T-helper 1 cell treated with Interleukin-12 subunit alpha and Interleukin-12 subunit beta and Interleukin-4 antibody, amounts not matched to agents 30 ng/mL and 1 ng/mL, for 36 hours (primary cell): Measurements from ENCODE around the gene CDC14C. TPM values are rescaled to one million over a fixed set of nuclear protein-coding genes. Genes with fewer than 3 reads are reported as not detected.
"Not testable (repeated sequence)": the region's sequence is repeated elsewhere in the genome, so short reads cannot be mapped to it uniquely, and the experiment has no call there.

Source experiments
- intact Hi-C: fragments of 100-400 bp; cut with micrococcal nuclease; formaldehyde crosslinking; loops from one replicate; pipeline ENCODE4 v1.15.1; 2024
- total RNA-seq: library from RNA; stranded (reverse); gene quantifications from 2 replicates; pipeline ENCODE4 v1.2.3, GENCODE V29; 2022

The CDC14C gene
- total RNA-seq = not detected in 2 replicates

DNA sequence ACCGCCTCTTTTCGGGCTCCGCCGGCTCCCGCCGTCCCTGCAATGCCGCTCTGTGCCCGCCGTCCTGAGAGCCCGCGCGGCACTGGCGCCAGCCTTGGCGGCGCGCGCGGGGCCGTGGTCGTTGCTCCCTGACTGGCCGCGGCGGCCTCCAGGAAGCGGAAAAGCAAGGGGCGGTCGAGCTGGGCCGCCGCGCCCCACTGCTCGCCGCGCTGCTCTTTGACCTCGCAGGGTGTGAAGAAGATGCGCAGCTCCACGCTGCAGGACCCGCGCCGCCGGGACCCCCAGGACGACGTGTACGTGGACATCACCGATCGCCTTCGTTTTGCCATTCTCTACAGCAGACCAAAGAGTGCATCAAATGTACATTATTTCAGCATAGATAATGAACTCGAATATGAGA is at the start of gene CDC14C:
Gene CDC14C, plus strand, starts transcription at position 115 of the 400 bp plus-strand sequence. Its CDS starts 126 bp downstream, at position 241.
- intact Hi-C loops = no loop called here

GRCh38 chr7:48875045-48875916 is 49.1 kb upstream of the CDC14C start:
- intact Hi-C loops = loop anchor here (1.0 to 2.0 kb wide), 2 partner anchors 450 to 576 kb away; no protein-coding TSS in a partner anchor

DNA sequence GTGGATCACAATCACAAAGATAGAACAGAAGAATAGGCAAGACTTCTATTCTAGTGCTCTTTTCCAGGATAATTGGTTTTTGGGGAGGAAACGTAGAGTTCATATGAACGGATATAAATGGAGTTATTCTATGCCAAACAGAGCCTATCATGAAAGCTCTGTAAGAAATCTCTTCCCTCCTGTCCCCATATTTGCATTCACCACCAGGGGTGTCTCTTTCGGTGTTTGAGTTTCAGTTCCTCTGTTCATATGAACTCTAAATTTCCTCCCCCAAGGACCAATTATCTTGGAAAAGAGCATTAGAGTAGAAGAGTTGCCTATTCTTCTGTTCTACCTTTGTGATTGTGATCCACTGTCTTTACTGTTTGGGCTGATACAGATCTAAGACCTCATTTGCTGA is 48.3 kb upstream of the CDC14C start:
- intact Hi-C loops = no loop called here

DNA sequence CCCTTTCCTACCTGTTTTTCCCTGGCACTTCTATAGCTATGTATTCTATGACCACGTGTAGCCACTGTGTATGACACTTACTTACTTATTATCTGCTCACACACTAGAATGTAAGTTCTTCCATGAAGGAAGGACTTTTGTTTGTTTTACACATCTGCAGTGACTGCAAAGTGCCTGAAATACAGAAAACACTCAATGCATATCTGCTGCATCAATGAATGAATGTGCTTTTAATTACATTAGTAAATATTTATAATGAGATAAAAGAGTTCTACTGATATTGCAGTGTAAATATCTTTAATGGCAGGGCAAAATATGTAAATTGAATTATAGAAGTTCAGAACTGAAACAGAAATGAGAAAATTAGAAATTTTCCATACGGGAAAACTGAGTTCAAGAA is 43.5 kb upstream of the CDC14C start:
- intact Hi-C loops = no loop called here

- intact Hi-C loops = no loop called here
Measured at GRCh38 chr7:48887500-48887899, 36.8 kb upstream of the CDC14C start.

- intact Hi-C loops = no loop called here
Measured at GRCh38 chr7:48894574-48894973, 29.8 kb upstream of the CDC14C start.

DNA sequence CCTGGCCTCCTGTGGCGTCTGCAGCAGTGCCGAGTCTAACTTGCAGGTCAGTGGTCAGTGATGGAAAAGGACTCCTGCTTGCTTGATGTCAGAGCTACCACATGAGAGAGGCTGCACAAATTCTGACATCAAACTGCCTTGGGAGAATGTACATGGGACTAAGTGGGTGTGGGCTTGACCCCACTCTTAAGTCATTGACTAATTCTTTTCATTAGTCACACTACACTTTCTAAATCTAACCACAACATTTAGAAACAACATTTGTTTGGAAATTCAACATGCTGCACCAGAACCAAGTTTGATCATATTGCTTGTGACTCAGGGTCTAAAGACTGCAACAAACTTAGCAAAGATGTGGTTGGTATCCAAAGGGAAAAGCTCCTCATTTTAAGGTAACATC is 24.4 kb upstream of the CDC14C start:
- intact Hi-C loops = no loop called here

DNA sequence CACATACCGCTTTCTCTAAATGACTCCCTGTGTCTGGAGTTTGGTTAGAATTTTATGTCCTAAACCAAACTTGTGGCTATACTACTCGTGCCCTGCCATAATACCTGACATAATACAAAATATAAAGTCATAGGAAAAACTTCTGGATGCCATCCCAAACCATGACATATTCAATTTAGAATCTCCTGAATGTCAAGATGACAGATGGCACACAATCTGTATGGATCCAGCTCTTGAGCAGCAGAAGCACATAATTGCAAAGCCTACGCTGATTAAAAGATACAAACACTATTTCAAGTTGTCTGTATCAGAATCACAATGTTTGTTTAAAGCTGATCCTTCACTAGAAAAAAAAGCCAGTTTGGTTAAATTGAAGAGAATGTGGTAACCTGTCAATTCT is 22.4 kb upstream of the CDC14C start:
- intact Hi-C loops = no loop called here

DNA sequence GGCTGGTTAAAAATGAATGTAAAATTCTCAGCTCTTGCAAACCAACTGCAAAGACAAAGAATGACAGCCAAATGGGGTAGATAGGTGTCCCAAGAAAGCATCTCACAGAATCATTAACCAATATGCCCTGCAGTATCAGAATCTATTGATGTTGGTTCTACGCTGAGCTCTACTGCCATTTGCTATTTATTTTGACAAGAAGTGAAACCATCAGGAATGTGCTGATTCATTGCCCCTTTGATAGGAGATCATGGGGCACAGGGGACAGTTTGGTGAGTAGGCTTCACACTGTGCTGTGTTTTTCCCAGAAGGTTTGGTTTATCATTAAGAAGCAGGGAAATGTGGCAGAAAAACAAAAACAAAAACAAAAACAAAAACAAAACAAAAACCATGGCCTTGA is 19.4 kb upstream of the CDC14C start:
- intact Hi-C loops = no loop called here

GRCh38 chr7:48905686-48906085 is 18.7 kb upstream of the CDC14C start:
- intact Hi-C loops = not testable (repeated sequence)

DNA sequence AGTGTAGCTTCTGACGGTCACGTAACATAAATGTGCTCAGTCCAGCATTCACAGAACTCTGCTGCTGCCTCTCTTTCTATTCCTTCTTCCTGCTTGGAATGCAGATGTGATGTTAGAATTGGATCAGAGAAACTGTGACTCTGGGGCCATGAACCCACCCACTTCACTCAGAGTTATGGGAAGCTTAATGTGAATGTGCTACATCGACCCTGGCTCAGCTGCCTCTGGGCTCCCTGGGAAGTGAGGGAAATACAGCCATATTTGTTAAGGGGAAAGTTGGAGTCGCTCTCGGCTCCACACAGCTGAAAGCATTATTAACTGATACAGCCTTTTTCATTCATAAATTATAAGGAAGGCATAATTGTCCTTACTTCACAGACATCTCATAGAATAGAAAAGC is 14.5 kb upstream of the CDC14C start:
- intact Hi-C loops = not testable (repeated sequence)

DNA sequence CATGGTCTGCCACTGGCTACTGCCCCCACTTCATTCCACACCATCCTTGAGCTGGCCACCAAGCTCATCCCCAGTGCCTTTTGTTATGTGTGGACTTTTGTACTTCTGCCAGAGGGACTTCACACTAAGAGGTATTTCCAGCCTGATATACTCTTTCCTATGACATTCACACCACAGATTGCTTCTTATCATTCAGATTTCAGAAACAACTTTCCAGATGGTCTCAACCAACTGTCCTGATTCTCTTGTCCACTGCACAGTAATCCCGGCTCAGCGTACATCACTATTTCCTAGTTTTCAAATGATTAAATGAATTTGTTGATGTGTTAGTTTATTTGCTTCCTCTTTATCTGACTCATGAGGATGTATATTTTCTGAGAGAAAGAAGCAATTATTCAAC is 7.1 kb downstream of the CDC14C start:
- intact Hi-C loops = no loop called here

GRCh38 chr7:48932126-48932910 is 8.0 kb downstream of the CDC14C start:
- intact Hi-C loops = no loop called here

GRCh38 chr7:48933549-48934085 is 9.3 kb downstream of the CDC14C start:
- intact Hi-C loops = no loop called here

DNA sequence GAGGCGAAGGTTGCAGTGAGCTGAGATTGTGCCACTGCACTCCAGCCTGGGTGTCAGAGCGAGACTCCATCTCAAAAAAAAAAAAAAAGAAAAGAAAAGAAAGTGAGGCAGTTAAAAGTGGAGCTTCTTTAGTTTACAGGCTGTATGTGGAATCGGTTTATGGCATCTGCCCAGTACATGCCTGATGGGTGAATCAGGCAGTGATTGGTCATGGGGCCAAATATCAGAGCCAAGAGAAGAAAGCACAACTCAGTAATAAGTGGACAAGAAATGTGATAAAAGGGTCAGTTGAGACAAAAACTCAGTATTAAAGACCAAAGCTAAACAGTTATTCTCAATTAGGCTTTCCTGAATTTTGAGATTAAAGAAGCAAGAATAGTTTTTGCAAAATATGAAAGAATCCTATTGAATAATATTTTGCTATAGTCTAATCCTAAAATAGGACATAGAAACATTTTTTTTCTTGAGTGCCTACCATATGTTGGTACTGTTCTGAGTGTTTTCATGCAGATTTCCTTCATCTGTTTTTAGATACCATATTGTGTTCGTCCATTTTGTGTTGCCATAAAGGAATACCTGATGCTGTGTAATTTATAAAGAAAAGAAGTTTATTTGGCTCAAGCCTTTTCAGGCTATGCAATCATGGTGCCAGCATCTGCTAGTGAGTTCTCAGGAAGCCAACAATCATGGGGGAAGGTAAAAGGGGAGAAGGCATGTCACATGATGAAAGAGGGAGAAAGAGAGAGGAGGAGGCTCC is 14.4 kb downstream of the CDC14C start:
- intact Hi-C loops = no loop called here

DNA sequence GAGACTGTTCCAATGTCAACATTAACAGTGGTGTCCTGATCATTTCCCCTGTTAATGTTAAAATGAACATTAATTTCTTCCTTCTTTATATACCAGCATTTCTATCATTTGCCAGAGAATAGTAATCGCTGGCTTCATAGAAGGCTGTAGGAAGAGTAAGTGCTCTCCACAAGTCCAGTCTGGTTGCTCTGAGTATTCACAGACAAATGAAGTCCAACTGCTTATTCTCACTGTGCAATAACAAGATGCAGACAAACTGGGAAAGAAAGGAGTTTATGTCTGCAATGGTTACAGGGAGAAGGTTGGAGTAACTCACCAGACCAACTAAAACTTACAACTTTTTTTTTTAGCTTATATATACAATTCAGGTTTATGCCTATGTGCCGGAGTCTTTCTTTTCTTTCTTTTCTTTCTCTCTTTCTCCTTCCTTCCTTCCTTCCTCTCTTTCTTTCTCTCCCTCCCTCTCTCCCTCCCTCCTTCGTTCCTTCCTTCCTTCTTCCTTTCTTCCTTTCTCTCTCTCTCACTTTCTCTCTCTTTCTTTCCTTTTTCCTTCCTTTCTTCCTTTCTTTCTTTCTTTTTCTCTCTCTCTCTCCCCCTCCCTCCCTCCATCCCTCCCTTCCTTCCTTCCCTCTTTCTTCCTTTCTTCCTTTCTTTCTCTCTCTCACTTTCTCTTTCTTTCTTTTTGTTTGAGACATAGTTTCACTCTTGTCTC is 19.1 kb downstream of the CDC14C start:
- intact Hi-C loops = no loop called here

GRCh38 chr7:48955916-48956315 is 31.6 kb downstream of the CDC14C start:
- intact Hi-C loops = no loop called here

GRCh38 chr7:48959676-48960075 is 35.3 kb downstream of the CDC14C start:
- intact Hi-C loops = no loop called here

- intact Hi-C loops = no loop called here
Measured at GRCh38 chr7:48962821-48963505, 38.6 kb downstream of the CDC14C start.

DNA sequence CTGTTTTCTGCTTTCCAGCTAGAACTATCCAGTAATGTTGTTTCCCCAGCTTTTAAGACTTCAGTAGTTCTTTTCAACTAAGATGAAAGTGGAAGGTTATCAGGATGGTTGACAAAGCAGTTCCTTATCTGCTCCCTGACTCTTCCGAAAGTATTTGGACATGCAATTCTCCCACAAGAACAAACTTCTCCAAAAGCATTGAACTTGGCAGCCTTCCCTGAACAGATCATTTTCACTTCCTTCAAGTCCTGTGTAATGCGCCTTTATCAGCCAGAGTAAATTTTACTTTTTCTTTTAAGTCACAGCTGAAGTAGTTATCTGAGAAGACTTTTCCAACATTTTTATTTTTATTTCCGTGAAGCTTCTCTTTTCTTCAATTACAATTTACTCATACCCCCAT is 39.7 kb downstream of the CDC14C start:
- intact Hi-C loops = no loop called here
